Ammon's horn (tissue), 1 donor: Measurements from ENCODE around the gene LAMC1.

Experiments
- DNase-seq: peaks from one replicate; pipeline ENCODE4 v3.0.0-alpha.2; 2016; ENCODE audit warnings: low spot score

The LAMC1 gene

GRCh38 chr1:183023146-183023600, at the start of gene LAMC1:
Gene LAMC1 (plus strand): TSS chr1:183023420. CDS start chr1:183023717, 297 bp downstream.
- peak; percentile 42 for DNase-seq

GRCh38 chr1:182974506-182975191, 48.6 kb upstream of the LAMC1 start:
- no peak for DNase-seq

GRCh38 chr1:182977480-182977879, 45.7 kb upstream of the LAMC1 start:
- DNase-seq, result no peak

GRCh38 chr1:182978151-182978853, 44.9 kb upstream of the LAMC1 start:
- no peak for DNase-seq

- DNase-seq, result no peak
Measured at GRCh38 chr1:182984138-182984537, 39.1 kb upstream of the LAMC1 start.

- no peak for DNase-seq
Measured at GRCh38 chr1:182984621-182985020, 38.6 kb upstream of the LAMC1 start.

GRCh38 chr1:182985876-182986275, 37.3 kb upstream of the LAMC1 start:
- DNase-seq, result no peak

- no peak for DNase-seq
Measured at GRCh38 chr1:182990413-182991144, 32.6 kb upstream of the LAMC1 start.

- DNase-seq, result no peak
Measured at GRCh38 chr1:182993746-182994145, 29.5 kb upstream of the LAMC1 start.

GRCh38 chr1:182995894-182996293, 27.3 kb upstream of the LAMC1 start:
- DNase-seq, result no peak

GRCh38 chr1:182996816-182997215, 26.4 kb upstream of the LAMC1 start:
- DNase-seq, result no peak

- no peak for DNase-seq
Measured at GRCh38 chr1:182998482-182998881, 24.7 kb upstream of the LAMC1 start.

GRCh38 chr1:183000167-183000962, 22.9 kb upstream of the LAMC1 start:
- no peak for DNase-seq

GRCh38 chr1:183002267-183002666, 21.0 kb upstream of the LAMC1 start:
- DNase-seq, result no peak

- no peak for DNase-seq
Measured at GRCh38 chr1:183002797-183003196, 20.4 kb upstream of the LAMC1 start.

GRCh38 chr1:183003203-183003602, 20.0 kb upstream of the LAMC1 start:
- DNase-seq, result no peak

- DNase-seq, result no peak
Measured at GRCh38 chr1:183004141-183004540, 19.1 kb upstream of the LAMC1 start.

- no peak for DNase-seq
Measured at GRCh38 chr1:183011859-183012258, 11.4 kb upstream of the LAMC1 start.

GRCh38 chr1:183012301-183012994, 10.8 kb upstream of the LAMC1 start:
- no peak for DNase-seq

GRCh38 chr1:183019139-183019740, 4.0 kb upstream of the LAMC1 start:
- DNase-seq, result no peak

GRCh38 chr1:183019860-183020259, 3.4 kb upstream of the LAMC1 start:
- DNase-seq, result no peak
